Activated CD8-positive, alpha-beta memory T cell treated with anti-CD3 and anti-CD28 coated beads for 24 hours (primary cell): ENCODE results near the gene GAS7.

Experiments used
- DNase-seq: peaks from one replicate; pipeline ENCODE4 v3.0.0-alpha.2; 2020

GAS7 gene

DNA sequence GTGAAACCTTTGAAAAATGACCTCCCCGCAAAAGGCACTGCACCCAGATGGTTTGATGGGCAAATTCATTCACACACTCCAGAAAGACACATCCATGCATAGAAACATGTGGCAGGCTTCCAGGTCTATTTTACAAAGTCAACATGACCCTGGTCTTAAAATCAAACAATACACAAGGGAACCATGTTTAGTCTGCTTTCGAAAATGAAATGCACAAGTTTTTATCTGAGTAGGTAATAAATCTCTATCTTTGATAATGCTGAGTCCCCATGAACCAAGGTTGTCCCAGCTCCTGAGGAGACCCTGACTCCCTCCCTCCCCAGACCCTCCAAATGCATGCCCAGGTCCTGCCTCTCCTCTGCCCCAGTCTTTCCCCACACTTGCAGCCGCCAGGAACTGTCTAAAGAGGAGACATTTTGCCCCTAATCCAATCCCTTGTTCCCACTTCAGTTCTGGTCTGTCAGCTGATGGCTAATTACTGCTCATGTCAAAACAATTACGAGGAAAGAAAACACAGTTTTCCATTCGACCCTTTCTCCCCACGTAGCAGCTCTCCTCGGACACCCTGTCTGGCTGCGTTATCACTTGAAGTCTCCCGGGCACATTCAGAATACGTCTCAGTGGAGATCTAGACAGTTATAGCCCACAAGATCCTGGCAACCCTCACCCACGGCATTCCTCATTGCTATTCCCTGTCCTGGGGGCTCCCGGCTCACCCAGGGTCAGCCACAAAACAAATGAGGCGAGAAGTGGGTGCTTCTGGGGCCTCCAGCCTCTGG, 224.5 kb downstream of the GAS7 start:
- no peak for DNase-seq

GRCh38 chr17:9971991-9972390, 226.4 kb downstream of the GAS7 start:
- DNase-seq, result no peak

DNA sequence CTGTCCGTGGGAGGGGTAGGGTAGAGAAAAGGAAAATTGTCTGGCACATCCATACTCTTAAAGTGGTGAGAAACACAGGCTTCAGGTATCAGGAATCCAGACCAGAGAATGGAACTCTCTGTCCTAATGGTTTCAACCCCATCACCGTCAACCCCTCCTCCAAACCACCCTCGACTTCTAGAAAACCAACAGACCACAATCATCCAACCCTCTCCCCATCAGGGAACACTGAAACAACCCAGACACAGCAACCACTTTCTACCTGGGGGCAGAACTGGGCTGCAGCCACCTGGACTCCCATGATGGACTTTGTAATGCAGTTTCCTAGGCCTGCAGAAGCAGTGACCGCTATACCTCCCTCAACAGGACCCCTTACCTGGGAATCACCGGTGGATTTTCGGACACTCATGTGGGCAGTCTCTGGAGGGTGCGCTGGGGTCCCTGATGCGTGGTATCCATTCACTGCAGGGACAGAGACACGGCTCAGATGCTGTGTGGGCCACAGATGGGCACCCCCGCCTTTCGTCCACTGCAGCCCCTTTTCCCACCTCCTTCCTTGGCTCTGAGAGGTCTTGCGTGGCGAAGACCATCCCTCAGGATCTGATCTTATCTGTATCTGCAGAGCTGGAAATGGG, 229.0 kb downstream of the GAS7 start:
- DNase-seq, result no peak

- no peak for DNase-seq
Observed at GRCh38 chr17:9968881-9969280, 229.5 kb downstream of the GAS7 start.

DNA sequence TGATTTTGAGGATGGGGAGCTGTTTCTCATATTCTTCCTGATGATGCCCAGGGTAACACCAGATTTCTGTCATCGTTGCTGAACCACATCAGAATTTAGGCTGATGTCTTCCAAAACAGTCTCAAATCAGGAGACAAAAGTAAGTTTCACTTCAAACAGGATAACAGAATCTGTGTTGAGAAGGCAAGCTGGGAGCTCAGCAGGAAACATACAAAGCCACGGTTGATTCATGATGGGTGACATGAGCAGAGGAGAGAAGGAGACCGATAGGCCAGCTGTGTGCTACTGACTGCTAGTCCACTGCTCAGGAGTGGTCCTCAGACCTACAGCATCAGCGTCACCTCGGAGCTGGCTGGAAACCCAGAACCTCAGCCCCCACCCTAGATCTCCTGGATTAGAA, 230.4 kb downstream of the GAS7 start:
- DNase-seq, result no peak

GRCh38 chr17:9959377-9959981, 238.9 kb downstream of the GAS7 start:
- DNase-seq, result peak; percentile 65

DNA sequence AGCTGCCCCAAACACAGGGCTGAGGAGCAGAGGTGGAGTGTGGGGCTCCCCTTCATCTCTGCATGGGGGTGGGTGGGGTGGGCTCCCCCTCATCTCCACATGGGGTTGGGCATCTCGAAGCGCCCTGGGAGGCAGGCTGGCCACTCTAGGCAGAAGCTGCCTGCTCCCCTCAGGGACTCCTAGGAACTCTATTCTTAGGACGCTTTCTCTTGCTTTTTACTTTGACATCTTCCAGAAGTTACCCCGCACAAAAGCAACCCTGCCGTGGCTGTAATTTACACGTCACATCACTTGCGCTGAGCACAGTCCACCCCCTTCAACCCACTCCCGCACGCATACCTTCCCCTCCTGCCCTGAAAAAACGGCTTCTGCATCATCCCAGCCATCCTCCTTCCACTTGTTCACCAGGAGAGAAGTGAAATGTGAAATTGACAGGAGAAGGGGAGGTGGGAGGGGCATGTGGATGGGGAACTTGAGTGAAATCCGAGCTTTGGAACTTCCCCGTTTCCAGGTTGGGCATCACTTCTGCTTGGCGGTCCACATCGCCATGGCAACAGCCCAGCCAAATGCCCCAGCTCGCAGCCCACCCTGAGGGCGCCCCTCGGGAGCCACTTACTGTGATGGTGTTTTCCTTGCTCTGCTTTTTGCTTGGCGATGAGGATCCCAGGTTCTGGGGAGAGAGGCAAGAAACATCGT, 239.7 kb downstream of the GAS7 start:
- no peak for DNase-seq

DNA sequence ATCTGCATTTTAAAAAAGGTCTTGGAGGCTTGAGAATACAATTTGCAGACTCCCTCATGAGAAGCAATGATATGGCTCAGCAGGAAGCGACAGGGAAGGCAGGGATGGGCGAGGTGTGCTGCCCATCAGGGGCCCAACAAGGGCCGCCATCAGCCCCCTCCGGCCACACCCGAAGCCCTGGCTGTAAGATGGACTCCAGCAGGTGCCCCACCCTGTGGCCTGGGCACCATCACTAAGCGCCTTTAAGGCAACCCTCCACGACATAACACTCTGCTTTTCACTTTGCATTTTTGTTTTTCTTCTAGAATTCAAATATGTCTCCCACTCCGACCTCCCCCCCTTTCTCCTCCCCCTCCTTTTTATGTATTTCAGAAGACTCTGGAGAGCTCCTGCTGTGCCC, 241.2 kb downstream of the GAS7 start:
- no peak for DNase-seq

- DNase-seq, result no peak
Observed at GRCh38 chr17:9956474-9957131, 241.8 kb downstream of the GAS7 start.

GRCh38 chr17:9953492-9953891, 244.9 kb downstream of the GAS7 start:
- DNase-seq, result no peak

GRCh38 chr17:9951803-9952202, 246.6 kb downstream of the GAS7 start:
- DNase-seq, result no peak

DNA sequence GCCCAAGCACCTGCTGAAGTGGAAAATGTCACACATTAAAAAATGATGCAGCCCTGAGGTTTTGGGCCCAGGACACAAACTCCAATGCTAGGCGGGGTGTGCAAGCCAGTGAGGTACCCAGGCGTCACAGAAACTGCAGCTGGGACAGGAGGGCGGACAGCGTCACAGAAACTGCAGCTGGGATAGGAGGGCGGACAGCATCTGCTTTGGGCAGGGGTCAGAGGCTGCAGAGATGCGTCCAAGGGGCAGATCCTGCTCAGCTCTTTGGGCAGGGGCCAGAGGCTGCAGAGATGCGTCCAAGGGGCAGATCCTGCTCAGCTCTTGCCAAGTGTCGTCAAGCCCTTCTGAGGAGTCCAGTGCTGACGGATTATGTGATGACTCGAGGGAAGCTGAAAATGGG, 249.5 kb downstream of the GAS7 start:
- no peak for DNase-seq

DNA sequence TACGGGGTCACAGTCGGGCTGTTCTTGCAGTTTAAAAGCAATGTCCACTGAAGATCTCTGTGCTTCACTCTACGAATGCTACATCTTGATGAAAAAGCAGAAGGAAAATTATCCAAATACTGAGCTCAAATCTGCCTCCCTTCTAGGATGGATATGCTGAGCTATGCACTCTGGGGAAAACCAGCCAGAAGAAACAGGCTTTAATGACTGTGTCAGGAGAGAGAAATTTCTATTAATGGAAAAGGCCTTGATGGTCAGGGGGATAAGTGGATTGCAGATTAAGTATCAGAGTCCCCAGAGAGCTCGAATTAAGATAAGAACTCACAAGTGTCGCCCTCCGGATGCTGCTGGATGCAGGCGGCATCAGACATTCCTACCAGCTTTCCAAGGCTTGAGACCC, 253.7 kb downstream of the GAS7 start:
- no peak for DNase-seq

DNA sequence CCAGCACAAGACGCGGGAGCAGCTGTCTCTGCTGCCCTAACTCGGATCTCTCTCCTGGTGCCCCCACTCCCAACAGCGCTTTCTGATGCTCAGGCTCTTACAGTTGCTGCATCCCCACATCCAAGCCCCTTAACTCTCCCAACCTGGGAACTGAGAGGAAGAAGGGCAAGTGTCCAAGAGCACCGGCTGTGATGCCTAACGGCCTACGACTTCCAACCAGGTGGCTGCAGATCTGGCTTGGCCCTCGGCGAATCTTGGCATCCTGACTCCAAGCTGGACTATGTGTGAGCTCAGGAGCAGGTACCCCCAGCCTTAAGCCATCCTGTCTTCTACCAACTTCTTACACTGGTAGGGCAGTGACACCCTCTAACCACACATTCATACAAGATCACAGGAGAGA, 255.1 kb downstream of the GAS7 start:
- no peak for DNase-seq

DNA sequence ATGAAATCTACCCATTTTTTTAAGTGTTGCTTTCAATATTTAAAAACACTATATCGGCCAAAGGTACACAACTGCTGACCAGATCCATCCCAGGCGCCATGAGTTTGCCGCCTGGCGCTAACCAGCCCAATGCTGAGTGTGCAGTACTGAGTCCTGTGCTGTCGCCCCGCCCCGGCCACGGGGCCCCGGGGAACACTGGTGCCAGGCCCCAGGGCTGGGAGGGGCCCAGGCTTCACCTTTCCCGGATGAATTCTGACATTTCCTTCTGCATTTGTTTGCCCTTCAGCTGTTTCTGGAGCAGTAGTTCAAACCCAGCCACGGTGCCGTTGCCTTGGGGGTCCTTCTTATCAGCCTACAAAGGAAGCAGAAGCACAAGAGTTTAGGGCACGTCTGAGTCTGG, 255.5 kb downstream of the GAS7 start:
- DNase-seq, result no peak

GRCh38 chr17:9941305-9941704, 257.1 kb downstream of the GAS7 start:
- DNase-seq, result no peak

DNA sequence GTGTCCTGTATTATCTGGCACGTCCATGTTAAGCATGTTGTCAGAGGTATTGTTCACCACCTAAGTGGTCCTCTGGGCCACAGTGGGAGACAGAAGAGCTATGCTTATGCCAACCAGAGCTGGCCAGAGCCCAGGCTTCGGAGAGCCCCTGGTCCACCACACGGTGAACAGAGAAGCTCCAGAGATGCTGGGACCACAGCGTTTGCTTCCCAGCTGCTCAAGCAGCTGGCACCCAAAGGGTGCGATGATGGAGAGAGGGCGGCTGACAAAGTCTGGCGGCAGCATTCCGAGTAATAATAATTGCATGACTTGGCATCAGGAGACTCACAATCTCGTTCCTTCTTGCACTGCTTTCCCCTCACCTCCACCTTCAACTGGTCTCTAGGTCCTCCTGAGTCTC, 257.6 kb downstream of the GAS7 start:
- no peak for DNase-seq

DNA sequence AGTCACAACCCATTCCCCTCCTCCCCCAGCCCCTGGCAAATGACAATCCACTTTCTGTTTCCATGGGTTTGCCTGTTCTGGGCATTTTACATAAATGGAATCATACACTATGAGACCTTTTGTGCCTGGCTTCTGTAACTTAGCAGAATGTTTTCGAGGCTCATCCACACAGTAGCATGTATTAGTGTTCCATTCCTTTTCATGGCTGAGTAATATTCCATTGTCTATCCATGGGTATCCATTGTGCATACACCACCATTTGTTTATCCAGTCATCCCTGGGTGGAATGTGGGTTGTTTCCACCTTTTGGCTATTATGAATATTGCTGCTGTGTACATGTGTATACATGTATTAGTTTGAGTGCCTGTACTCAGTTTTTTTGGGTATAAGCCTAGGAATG, 259.6 kb downstream of the GAS7 start:
- no peak for DNase-seq

GRCh38 chr17:9937901-9938300, 260.5 kb downstream of the GAS7 start:
- no peak for DNase-seq

- DNase-seq, result no peak
Observed at GRCh38 chr17:9937241-9937761, 261.1 kb downstream of the GAS7 start.

- no peak for DNase-seq
Observed at GRCh38 chr17:9936095-9936494, 262.3 kb downstream of the GAS7 start.

GRCh38 chr17:9935408-9935807, 263.0 kb downstream of the GAS7 start:
- no peak for DNase-seq

- no peak for DNase-seq
Observed at GRCh38 chr17:9934331-9934730, 264.1 kb downstream of the GAS7 start.
